NCI-H345 treated with DMSO at 0.1 percent for 48 hours (cell line): ENCODE measurements around the gene STAB1.

Experiments
- DNase-seq: peaks from one replicate; lab custom pipeline; 2025; ENCODE audit not compliant: unreplicated experiment; lab: John Stamatoyannopoulos, UW

The STAB1 gene

DNA sequence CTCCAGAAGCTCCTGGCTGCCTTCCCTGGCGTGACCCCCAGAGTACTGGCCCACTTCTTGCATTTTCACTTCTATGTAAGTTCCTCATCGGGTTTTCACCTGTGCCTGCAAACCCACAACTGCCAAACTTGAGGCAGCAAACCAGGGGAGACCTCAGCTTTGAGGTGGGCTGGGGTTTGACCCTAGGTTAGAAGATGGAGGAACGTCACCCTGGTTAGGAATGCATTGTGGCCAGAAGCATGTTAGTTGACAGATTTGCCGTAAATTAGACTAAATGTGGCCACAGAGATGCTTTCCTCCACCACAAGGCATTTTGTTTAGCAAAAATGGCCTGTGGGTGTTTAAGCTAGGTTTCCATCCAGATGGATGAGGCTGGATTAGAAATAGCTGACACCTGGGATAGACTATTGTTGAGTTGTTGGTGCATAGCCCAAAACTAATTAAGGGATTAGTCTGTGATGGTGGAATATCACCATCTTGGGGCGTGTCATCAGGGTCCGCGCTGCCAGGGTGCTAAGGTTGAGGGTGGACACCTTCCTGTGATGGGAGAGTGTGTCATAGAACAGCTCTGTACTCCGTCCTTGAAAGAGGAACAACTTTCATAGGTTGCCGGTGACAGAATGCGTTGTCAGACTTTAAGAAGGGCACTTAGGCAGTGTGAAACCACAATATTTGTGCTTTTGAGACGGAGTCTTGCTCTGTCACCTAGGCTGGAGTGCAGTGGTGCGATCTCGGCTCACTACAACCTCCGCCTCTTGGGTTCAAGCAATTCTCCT is 36.2 kb upstream of the STAB1 start:
- no peak for DNase-seq

DNA sequence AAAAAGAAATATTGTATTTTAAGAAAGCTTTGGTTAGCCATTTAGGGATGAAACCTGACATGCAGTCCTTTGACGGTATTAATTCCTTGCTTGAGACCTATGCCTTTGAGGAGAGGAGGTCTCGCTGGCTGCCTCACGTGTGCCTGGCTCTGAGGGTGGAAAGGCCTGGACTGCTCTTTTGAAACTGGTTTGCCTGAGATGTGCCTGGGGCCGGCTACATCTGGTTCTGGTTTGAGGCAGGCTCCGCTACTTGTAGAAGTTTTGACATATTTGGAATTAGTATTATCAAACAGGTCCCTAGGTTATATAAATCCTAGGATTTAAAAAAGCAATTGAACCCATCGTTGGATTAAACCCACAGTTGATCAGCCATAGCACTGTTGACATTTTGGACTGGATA is 33.3 kb upstream of the STAB1 start:
- DNase-seq, result no peak

DNA sequence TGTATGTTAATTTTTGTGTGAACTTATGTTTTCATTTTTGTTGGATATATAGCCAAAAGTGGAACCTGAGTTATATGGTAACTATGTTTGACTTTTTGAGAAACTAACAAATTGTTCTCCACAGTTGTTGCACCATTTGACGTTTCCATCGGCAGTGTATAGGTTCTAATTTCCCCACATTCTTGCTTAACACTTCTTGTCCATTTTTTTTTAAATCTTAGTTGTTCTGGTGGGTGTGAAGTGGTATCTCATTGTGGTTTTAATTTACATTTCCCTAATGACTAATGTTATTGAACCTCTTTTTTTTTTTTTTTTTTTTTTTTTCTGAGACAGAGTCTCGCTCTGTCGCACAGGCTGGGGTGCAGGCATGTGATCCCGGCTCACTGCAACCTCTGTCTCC is 31.7 kb upstream of the STAB1 start:
- DNase-seq, result no peak

DNA sequence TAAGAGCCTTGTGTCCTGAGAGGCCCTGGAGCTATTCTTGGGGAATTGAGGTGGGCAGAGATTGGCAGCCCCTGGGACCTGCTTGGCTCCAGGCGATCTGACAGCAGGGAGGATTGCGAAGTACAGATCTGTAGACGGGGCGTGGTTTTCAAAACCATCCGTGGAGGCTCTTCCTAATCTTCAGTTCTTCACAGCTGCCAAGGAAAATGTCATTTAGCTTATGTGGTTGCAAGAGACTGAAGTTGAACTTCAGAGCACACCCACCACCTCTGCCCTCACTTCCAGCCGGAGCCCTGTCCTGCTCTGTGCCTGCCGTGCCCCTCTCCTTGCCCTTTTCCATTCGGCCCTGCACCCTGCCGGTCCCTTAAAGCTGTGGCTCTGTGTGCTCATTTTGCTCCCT is 26.8 kb upstream of the STAB1 start:
- no peak for DNase-seq

DNA sequence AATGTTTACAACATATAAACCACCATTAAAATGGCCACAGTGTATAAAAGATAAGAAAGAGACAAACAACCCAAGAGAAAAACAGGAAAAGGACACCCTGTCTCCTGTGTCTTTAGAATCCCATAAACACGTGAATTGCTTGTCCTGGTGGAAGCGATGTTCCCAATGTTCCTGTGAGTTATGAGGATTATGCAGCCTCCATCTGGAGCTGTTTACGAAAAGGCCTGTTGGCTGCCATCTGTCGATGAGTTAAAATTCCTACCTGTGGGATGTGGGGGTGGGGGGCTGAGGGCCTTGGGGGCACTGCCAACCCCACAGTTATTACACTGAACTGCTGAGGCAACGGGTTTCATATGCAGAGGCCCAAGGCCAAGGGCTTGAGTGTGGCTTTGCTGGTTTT is 26.1 kb upstream of the STAB1 start:
- DNase-seq, result no peak

DNA sequence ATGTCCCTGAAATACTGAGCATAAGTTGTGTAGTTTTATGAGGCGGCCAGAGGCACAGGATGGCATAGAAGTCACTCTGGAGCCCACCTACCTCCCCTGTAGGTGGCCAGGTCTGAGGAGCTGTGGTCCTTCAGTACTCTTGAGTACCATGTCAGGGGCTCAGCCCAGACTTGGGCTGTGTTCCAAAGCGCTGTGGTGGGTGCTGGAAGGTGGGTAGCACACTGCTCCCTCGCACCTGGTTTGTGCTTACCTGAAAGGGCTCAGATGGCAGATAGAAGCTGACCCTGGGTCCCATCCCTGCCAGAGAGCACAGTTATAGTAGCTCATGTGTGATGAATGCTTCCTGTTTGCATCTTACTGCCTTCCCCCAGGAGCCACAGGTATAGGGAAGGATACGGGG is 24.2 kb upstream of the STAB1 start:
- DNase-seq, result no peak

DNA sequence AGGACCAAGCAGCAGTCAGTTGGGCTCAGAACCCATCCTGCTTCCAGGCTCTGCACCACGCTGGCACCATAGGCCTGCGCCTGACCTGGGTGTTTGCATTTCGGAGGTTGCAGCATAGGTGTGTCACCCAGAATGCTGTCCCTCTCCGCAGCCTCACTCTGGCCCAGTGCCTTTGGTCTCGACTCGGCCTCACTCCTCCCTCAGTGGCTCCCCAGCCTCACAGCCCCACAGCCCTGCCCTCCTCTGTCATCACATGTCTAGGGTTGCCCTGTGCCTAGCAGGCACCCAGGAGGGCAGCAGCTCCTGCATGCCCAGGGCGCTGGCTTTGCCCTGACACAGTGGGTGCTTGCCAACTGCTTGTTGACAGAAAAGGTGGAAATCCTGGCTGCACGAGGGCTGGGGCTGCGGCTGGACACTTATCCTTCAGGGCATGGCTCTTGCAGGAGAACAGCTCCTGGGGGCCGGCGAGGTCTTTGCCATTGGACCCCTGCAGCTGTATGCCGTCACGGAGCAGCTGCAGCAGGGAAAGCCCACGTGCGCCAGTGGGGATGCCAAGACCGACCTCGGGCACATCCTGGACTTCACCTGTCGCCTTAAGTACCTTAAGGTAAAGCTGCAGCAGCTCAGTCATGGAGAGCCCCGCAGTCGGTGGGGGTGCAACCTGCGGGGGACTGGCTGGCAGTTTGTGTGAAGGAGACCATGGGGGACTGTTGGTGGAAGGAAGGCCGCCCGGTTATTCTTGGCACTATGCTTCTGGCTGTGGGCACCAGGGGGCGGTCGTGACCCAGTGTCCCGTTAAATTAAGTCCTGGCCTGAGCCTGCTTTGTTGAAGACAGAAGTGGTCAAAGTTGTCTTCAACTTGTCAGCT is 23.5 kb upstream of the STAB1 start:
- no peak for DNase-seq

DNA sequence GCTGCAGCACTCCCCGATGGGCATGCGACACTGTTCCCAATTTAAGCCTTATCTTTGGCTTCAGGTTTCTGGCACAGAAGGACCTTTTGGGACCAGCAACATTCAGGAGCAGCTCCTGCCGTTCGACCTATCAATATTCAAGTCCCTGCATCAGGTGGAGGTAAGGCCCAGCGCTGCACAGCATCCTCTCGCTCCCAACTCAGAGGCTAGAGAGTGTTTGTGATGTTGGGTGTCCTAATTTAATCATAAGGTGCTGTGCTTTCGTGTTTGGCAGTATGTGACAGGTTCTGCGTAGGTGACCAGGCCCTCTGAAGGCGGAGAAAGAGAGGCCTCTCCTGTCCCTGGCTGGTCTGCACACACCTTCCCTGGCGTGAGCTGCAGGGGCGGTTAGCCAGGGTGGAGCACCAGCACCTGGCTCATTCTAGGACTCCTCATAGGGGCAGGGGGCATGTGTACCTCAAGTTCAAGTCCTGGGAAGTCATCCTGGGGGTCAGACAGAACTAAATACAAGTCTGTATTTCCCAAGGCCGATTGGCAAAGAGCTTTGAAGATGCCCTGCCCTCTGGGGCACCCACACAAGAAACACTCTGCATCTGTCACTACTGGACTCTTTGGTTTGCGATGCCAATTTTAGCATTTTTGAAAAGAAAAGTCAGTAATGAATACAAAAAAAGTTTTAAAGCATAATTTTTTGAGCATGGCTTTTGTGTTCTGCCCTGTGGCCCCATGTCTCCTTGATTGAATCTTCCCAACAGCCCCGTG is 22.7 kb upstream of the STAB1 start:
- DNase-seq, result no peak

DNA sequence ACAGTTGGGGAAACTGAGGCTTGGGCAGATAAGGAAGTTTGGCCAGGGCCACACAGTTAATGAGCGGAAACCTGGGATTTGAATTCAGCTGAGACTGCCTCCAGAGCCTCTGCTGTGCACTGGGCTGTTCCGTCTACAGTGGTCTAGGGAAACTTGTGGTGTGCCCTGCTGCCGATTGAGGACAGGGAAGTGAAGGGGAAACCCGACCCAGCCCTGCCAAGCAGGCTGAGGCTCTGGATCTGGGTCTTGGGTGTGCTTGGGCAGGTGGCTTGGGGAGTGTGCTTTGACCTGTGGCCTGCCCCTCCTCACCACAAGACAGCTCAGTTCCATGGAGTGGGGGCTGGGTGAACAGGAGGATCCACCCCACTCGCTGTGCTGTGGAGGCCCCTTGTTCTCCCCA is 22.1 kb upstream of the STAB1 start:
- DNase-seq, result no peak

DNA sequence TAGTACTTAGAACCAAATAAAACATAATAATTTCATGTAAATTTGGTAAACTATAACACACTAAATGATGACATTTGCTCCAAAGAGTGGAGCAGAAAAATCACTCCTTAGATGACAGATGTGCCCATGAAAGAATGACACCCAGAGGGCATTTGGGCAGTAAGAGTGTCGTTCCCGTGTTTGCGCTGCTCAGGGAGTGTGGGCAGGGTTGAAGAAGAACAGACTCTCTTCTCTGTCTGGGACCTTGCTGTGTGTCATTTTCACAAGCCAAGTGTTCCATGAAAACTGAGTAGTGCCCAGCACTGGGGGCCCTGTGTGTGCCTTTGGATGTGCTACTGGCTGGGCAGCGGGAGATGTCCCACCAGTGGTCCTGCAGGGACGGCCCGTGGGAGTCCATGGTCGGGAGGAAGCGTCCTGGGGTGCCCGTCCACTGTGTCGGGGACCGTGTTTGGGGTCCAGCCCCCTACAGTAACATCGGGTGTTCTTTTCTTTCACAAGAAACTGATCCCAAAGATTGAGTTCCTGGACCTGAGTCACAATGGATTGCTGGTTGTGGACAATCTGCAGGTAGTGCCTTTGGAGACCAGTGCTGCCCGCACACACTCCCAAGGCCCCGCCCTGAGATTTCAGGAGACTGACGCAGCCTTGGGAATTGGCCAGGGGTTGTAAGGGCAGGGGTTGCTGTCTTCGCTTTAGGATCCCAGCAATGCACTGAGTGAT is 17.9 kb upstream of the STAB1 start:
- DNase-seq, result no peak

DNA sequence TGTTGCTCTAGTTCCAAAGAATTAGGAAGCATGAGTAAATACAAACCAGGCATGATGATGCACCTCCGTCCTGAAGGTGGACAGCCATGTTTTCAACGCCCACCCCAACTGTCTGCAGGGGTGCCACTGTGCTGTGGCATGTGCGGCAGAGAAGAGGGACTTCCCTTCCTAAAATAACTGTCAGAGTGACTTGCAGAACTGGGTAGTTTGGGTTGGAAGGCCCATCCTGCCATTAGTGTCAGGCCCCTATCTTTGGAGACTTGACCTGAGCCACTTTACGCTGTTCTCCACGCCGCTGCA is 17.4 kb upstream of the STAB1 start:
- no peak for DNase-seq

DNA sequence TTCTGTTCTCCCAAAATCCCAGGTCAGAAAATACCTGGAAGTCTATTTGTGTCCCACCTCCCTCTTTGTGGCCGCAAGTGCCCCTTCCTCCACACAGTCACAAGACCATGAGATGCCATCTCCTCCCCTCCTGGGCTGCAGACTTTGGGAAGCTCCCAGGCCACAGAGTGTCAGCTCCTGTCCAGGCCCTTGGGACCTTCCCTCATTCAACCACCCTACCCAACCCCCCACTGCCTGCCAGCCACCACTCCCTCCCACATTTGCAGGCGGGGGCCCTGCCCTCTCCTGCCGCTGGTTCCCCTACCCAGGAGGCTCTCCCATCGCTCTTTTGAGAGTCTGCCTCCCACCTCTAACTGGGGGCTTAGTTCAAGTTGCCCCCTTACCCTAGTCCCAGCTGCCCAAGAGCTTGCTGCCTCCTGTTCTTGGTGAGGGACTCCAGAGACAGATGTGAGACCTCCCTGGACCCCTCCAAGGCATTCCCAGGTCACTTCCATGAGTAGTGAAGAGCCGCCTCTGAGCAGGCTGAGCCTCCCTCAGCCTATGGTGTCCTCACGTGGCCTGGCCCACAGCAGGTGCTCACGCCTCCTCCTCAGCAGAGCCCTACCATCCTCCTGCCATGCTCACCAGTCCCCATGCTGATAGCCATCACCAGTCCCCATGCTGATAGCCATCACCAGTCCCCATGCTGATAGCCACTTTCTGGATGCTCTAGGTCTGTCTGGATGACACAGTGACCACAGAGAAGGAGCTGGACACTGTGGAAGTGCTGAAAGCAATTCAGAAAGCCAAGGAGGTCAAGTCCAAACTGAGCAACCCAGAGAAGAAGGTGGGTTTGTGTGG is 15.9 kb upstream of the STAB1 start:
- DNase-seq, result no peak

DNA sequence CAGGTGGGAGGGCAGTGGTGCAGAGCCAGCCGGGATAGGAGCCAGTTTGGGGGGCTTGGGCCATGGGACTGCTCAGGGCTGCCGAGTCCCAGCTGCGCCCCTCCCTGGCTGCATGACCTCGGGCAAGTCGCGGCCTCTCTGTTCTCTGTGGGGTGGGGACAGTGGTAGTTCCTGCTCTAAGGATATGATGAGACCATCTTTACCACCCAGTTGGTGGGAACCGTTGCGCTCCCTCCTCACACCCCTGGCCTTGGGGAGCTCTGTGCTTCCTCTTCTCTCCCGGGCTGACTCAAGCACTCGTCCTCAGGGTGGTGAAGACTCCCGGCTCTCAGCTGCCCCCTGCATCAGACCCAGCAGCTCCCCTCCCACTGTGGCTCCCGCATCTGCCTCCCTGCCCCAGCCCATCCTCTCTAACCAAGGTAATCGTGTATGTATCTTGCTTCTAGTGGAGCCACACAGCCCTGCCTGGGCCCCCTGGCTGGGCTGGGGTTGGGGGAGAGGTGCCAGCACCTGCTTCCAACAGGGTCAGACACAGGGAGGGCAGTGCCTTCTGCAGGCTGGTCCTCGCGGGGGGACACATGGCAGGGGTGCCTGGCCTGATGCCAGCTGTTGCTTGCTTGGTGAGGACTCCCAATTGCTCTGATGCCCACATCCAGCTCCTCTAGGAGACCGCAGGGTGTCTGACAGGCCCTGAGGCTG is 15.1 kb upstream of the STAB1 start:
- DNase-seq, result no peak

DNA sequence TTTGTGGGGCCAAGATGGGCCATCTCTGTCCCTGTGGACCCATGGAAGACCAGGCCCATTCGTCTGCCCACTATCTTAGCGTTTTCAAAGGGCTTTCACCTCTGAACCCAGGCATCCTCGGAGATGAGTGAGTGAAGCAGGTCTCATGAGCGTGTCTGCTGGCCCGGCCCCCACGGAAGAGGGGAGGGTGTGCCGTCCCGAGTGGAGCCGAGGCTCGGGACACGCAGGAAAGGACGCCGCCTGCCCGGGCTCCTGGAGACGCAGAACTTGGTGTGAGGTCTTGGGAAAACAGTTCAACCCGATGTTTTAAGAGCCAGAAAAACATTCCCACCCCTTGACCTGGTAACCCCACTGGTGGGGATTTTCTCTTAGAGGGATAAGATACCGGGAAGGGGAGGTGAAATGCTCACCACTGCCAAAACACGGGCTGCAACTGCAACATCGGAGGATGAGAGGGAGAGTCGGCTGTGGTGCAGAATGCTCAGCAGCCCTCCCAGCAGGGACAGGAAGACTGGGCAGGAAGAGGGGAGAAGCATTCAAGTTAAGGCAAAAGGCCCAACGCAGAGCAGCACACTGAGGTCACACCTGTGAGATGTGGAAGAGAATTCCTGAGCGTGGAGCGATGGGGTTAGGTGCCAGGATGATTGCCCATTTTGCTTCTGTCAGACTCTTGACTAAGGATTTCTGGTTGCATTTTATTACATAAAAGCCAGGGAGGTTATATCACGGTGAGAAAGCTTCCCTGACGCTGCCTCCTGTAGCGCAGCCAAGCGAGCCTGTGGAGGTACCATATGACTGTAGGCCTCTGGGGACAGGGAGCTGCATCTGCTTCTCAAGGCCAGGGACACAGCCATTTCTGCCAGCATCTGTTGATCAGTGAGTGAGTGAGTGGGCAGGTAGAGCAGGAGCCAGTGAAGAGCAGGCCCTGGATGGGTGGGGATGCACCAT is 14.1 kb upstream of the STAB1 start:
- no peak for DNase-seq

DNA sequence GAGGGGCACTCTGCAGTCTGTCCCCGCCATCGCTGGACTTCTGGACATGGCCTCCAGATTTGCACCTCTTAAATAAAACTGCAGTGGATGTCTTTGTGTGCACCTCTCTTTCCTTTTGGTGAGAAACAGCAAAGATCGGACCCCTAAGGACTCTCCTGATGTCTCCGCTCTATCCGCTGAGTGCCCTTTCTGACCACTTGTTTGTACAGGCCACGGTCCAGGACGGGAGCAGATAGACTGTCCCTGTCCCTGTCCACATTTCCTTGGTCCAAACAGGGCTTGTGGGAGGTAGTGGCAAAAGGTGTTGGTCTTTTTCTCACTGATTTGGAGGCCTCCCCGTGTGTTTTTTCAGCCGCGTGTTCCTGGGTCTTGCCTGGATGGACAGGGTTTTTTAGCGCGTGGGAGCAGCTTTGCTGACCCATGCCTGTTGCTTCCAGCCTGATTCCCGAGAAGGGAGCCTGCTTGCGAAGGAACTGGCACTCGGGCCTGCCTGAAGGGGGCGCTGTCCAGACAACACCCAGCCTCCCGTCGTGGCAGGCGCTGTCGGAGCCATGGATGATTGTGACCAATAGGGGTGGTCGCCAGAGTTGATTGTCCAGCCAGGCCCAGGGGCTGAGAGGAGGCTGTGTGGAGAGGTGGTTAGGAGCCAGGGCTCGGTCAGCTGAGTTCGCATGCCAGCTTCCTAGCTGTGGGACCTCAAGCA is 13.2 kb upstream of the STAB1 start:
- no peak for DNase-seq

DNA sequence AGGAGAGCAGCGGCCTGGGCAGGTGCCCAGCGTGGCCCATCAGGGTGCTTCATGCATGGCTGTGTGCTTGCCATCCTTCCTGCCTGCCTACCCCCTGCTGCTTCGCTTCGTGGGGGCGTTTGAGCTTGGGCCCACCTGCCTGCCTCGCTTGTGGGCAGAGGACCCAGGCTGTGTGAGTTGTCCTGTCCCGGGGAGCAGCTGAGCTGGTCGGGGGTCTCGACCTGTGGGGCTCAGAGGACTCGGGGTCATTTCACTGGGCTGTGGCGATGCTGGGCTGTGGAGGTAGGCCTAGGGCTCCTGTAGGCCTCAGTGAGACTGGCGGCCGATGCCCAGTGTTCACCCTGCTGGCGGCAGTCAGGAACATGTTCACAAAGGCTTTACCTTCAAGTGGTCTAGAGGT is 12.1 kb upstream of the STAB1 start:
- no peak for DNase-seq

DNA sequence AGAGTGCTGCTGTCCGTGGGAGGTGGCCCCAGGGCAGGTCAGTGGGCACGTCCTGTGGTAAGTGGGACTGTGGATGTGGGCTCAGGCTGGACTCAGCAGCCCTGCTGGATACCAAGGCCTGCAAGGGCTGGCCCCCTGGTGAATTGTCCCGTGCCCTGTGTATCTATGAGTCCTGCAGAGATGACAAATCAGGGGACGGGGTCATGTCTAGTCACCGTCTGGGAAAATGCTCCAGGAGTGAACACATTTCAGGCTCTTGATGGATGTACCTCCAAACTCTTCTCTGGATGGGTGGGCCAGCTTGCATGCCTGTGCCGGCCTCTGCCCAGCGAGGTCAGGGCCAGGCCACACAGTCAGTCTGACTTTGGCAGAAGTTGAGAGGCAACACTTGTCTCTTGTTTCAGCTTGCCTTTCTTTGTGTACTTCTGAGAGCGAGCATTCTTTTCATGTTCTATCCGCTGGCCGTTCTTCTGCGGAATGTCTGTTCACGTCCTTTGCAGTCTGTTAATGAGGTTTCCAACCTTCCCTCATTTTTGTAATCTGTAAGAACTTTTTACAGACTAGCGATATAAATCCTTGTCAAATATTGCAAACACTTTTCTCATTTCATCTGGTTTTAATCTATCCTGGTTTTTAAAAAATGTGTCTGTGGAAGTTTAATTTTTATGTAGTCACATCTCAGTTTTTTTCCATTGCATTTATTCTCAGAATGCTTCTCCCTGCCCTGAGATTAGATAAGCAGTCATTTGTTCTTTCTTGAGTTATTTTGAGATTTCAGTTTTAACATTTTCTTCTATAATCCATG is 11.4 kb upstream of the STAB1 start:
- no peak for DNase-seq
